HFFc6 (cell line): ENCODE measurements around the gene RAB10. TPM values are rescaled to one million over a fixed set of nuclear protein-coding genes. Genes with fewer than 3 reads are reported as not detected.

ENCODE experiments used
- DNase-seq: peaks from one replicate; pipeline ENCODE4 v3.0.0-alpha.2; 2018
- H3K27ac Mint-ChIP-seq: 2 replicates; pipeline ENCODE4 v1.8.0; 2020; ENCODE audit warnings: mild to moderate bottlenecking, mixed read lengths
- H3K27me3 Mint-ChIP-seq: 2 replicates; pipeline ENCODE4 v1.8.0; 2021; ENCODE audit warnings: mild to moderate bottlenecking, moderate library complexity, mixed read lengths; ENCODE audit not compliant: insufficient read depth
- H3K36me3 Mint-ChIP-seq: 2 replicates; pipeline ENCODE4 v1.8.0; 2021; ENCODE audit warnings: low read depth, mixed read lengths
- H3K4me1 Mint-ChIP-seq: 2 replicates; pipeline ENCODE4 v1.8.0; 2020; ENCODE audit warnings: low read depth, mixed read lengths
- H3K4me3 Mint-ChIP-seq: 2 replicates; pipeline ENCODE4 v1.8.0; 2020; ENCODE audit warnings: mild to moderate bottlenecking, moderate library complexity, mixed read lengths
- H3K9me3 Mint-ChIP-seq: 2 replicates; pipeline ENCODE4 v1.8.0; 2020; ENCODE audit warnings: mild to moderate bottlenecking, mixed read lengths
- CTCF ChIP-seq: fragments of 200-600 bp; sonication (generic); IDR thresholded peaks from 2 replicates; pipeline ENCODE4 v1.5.0; 2021; ENCODE audit warnings: antibody characterized with exemption, mild to moderate bottlenecking
- total RNA-seq, 6 experiments: library from RNA; stranded (reverse); fragmentation: NEBNext Ultra II Directional; extraction: Animal tissue kit (Norgen Biotek cat#: 25700); gene quantifications; 2 replicates in 1 of 6; 3 replicates in 5 of 6; pipeline ENCODE4 v1.2.3, GENCODE V29; 2021

Gene RAB10
- total RNA-seq, 6 experiments from 2014 or later: 133 to 144 (median 136) TPM

- Mint-ChIP-seq H3K4me3 (no peak within 1 kb of the TSS; the same call in 1 of the 2 replicates), H3K27me3 (peaks cover 30% of the 10 kb centered on the region), H3K27ac (no peak within 1 kb of the TSS), H3K9me3 (no peaks in the 10 kb centered on the region), H3K4me1 (no peaks in the 10 kb centered on the region), H3K36me3 (peaks cover 4% of the 10 kb centered on the region; the same call in 1 of the 2 replicates)
- no peak for TF ChIP-seq CTCF
- no peak for DNase-seq
Measured at GRCh38 chr2:26172871-26173775, 139.2 kb downstream of the RAB10 start, which contains the start of gene GAREM2. Gene GAREM2 (plus strand): TSS chr2:26173088. CDS start chr2:26173221, 133 bp downstream.

- Mint-ChIP-seq H3K27me3 (peaks cover 30% of the 10 kb centered on the region), H3K27ac (no peak overlapping the region)
Measured at GRCh38 chr2:26173776-26174482, 140.0 kb downstream of the RAB10 start.

GRCh38 chr2:26174691-26175465, 141.0 kb downstream of the RAB10 start:
- H3K9me3 Mint-ChIP-seq: no peaks in the 10 kb centered on the region
- no peak overlapping the region for H3K4me3 Mint-ChIP-seq
- no peak overlapping the region for H3K27ac Mint-ChIP-seq
- DNase-seq: no peak
- TF ChIP-seq CTCF: no peak
- no peaks in the 10 kb centered on the region for H3K4me1 Mint-ChIP-seq
- H3K36me3 Mint-ChIP-seq: peaks cover 4% of the 10 kb centered on the region; the same call in 1 of the 2 replicates
- H3K27me3 Mint-ChIP-seq: peaks cover 28% of the 10 kb centered on the region

More at GRCh38 chr2:26173776-26174482, 140.0 kb downstream of the RAB10 start:
- Mint-ChIP-seq H3K4me3 (no peak overlapping the region), H3K9me3 (no peaks in the 10 kb centered on the region), H3K4me1 (no peaks in the 10 kb centered on the region), H3K36me3 (peaks cover 4% of the 10 kb centered on the region; the same call in 1 of the 2 replicates)
- no peak for DNase-seq
- TF ChIP-seq CTCF: no peak

- Mint-ChIP-seq H3K4me3 (no peak overlapping the region), H3K9me3 (no peaks in the 10 kb centered on the region), H3K4me1 (no peaks in the 10 kb centered on the region), H3K27me3 (peaks cover 24% of the 10 kb centered on the region), H3K27ac (no peak overlapping the region), H3K36me3 (peaks cover 4% of the 10 kb centered on the region; the same call in 1 of the 2 replicates)
- no peak for TF ChIP-seq CTCF
- DNase-seq: no peak
Measured at GRCh38 chr2:26175466-26176278, 141.8 kb downstream of the RAB10 start.
